ENCODE data around the gene RBCK1.
"Not testable (repeated sequence)": the region's sequence is repeated elsewhere in the genome, so short reads cannot be mapped to it uniquely, and the experiment has no call there.

Gene RBCK1

GRCh38 chr20:389220-389619 lies 18.9 kb upstream of the RBCK1 start:
- Histone ChIP-seq H3K36me3 (replicated peaks; ENCODE audit: insufficient read depth, low read length) (peaks cover 4% of the 10 kb centered on the region; the same call in 1 of the 2 replicates), H3F3A (ENCODE audit: insufficient read depth, low read length) (no peaks in the 10 kb centered on the region), H2AFZ (ENCODE audit: low read length) (no peak overlapping the region), H3K4me3 (ENCODE audit: low read length) (no peak overlapping the region), H3K79me2 (ENCODE audit: low read length) (peaks cover 21% of the 10 kb centered on the region), H3K9me2 (replicated peaks; ENCODE audit: insufficient read depth, low read length) (no peaks in the 10 kb centered on the region), H4K20me1 (ENCODE audit: insufficient read depth, low read length) (no peaks in the 10 kb centered on the region), H3K9ac (ENCODE audit: low read length) (no peak overlapping the region), H3K4me2 (ENCODE audit: low read depth, low read length) (no peak overlapping the region), H3K27me3 (replicated peaks; ENCODE audit: insufficient read depth, low read length) (no peaks in the 10 kb centered on the region), H3K4me1 (ENCODE audit: low read length) (no peaks in the 10 kb centered on the region), H3K27ac (ENCODE audit: low read length) (no peak overlapping the region), H3K9me3 (replicated peaks; ENCODE audit: insufficient read depth, low read length) (no peaks in the 10 kb centered on the region)
- DNase-seq, result no peak
- TF ChIP-seq EZH2 (optimal IDR thresholded peaks at IDR 0.05; ENCODE audit: low read depth, low read length), result no peak
- TF ChIP-seq EZH2phosphoT487 (IDR thresholded peaks at IDR 0.05; ENCODE audit: low read length), result no peak
- TF ChIP-seq CTCF (IDR thresholded peaks at IDR 0.05; ENCODE audit: low read length), result no peak

- TF ChIP-seq EZH2phosphoT487 (IDR thresholded peaks at IDR 0.05; ENCODE audit: low read length), result no peak
- no peak for TF ChIP-seq CTCF (IDR thresholded peaks at IDR 0.05; ENCODE audit: low read length)
- no peak for TF ChIP-seq EZH2 (optimal IDR thresholded peaks at IDR 0.05; ENCODE audit: low read depth, low read length)
- peaks cover 5% of the 10 kb centered on the region; the same call in 1 of the 2 replicates for H3K79me2 ChIP-seq (ENCODE audit: low read length)
- H2AFZ ChIP-seq (ENCODE audit: low read length), result no peak overlapping the region
- H3K27me3 ChIP-seq (replicated peaks; ENCODE audit: insufficient read depth, low read length), result no peaks in the 10 kb centered on the region
- no peaks in the 10 kb centered on the region for H3K9me3 ChIP-seq (replicated peaks; ENCODE audit: insufficient read depth, low read length)
- peaks cover 7% of the 10 kb centered on the region; the same call in 1 of the 2 replicates for H3K36me3 ChIP-seq (replicated peaks; ENCODE audit: insufficient read depth, low read length)
- H3K4me1 ChIP-seq (ENCODE audit: low read length), result no peaks in the 10 kb centered on the region
- no peaks in the 10 kb centered on the region for H3K9me2 ChIP-seq (replicated peaks; ENCODE audit: insufficient read depth, low read length)
- no peak overlapping the region for H3K9ac ChIP-seq (ENCODE audit: low read length)
- H4K20me1 ChIP-seq (ENCODE audit: insufficient read depth, low read length), result no peaks in the 10 kb centered on the region
- H3F3A ChIP-seq (ENCODE audit: insufficient read depth, low read length), result no peaks in the 10 kb centered on the region
- H3K4me2 ChIP-seq (ENCODE audit: low read depth, low read length), result no peak overlapping the region
- no peak overlapping the region for H3K4me3 ChIP-seq (ENCODE audit: low read length)
- no peak for DNase-seq
- H3K27ac ChIP-seq (ENCODE audit: low read length), result no peak overlapping the region
These were observed 16.9 kb upstream of the RBCK1 start for GRCh38 chr20:391041-391711.

- not testable (repeated sequence) for H3K4me1 ChIP-seq (ENCODE audit: low read length); H3K4me3 ChIP-seq (ENCODE audit: low read length); H3K9me3 ChIP-seq (replicated peaks; ENCODE audit: insufficient read depth, low read length); H3K27ac ChIP-seq (ENCODE audit: low read length); H3K36me3 ChIP-seq (replicated peaks; ENCODE audit: insufficient read depth, low read length); H3K27me3 ChIP-seq (replicated peaks; ENCODE audit: insufficient read depth, low read length); DNase-seq; H3F3A ChIP-seq (ENCODE audit: insufficient read depth, low read length); H2AFZ ChIP-seq (ENCODE audit: low read length); H3K9me2 ChIP-seq (replicated peaks; ENCODE audit: insufficient read depth, low read length); H3K79me2 ChIP-seq (ENCODE audit: low read length); H3K4me2 ChIP-seq (ENCODE audit: low read depth, low read length); H4K20me1 ChIP-seq (ENCODE audit: insufficient read depth, low read length); H3K9ac ChIP-seq (ENCODE audit: low read length)
These were observed 14.8 kb upstream of the RBCK1 start for GRCh38 chr20:393296-393695.

- no peak for DNase-seq
- Histone ChIP-seq H3K4me1 (ENCODE audit: low read length) (no peaks in the 10 kb centered on the region), H3K27ac (ENCODE audit: low read length) (no peak overlapping the region), H3K4me2 (ENCODE audit: low read depth, low read length) (no peak overlapping the region), H3K36me3 (replicated peaks; ENCODE audit: insufficient read depth, low read length) (peaks cover 4% of the 10 kb centered on the region; the same call in 1 of the 2 replicates), H3K79me2 (ENCODE audit: low read length) (no peaks in the 10 kb centered on the region), H3K9me3 (replicated peaks; ENCODE audit: insufficient read depth, low read length) (no peaks in the 10 kb centered on the region), H3K27me3 (replicated peaks; ENCODE audit: insufficient read depth, low read length) (no peaks in the 10 kb centered on the region), H3K9me2 (replicated peaks; ENCODE audit: insufficient read depth, low read length) (no peaks in the 10 kb centered on the region), H2AFZ (ENCODE audit: low read length) (no peak overlapping the region), H3K9ac (ENCODE audit: low read length) (no peak overlapping the region), H3F3A (ENCODE audit: insufficient read depth, low read length) (no peaks in the 10 kb centered on the region), H3K4me3 (ENCODE audit: low read length) (no peak overlapping the region), H4K20me1 (ENCODE audit: insufficient read depth, low read length) (no peaks in the 10 kb centered on the region)
- TF ChIP-seq CTCF (IDR thresholded peaks at IDR 0.05; ENCODE audit: low read length) (no peak), EZH2phosphoT487 (IDR thresholded peaks at IDR 0.05; ENCODE audit: low read length) (no peak), EZH2 (optimal IDR thresholded peaks at IDR 0.05; ENCODE audit: low read depth, low read length) (no peak)
These were observed 11.9 kb upstream of the RBCK1 start for GRCh38 chr20:396252-396618.
